ENCODE data around the gene ADH5.

DNA sequence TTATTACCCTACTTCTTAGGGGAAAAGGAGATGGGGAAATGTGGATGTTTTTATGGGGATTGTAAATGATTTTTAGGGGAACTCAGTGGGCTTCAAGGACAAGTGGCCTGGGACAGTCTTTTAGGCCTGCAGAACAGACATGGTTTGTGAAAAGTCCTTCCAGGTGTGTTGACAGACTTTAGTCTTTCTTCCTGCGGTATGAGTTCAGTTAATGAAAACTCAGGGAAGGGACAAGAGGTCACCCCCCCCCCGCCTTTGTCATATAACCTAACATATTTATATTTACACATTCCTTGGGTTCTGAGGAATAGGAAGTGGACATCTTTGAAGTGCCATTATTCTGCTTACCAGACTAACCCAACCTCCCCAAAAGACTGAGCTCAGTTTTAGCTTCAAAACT is 61.3 kb downstream of the ADH5 start:
- TF ChIP-seq EP300 (IDR thresholded peaks at IDR 0.05; ENCODE audit: borderline replicate concordance in 1 of 2, control insufficient read depth in 1 of 2, low read depth in 2 of 2, low read length in 2 of 2): no peak
- no peak for TF ChIP-seq EZH2 (IDR thresholded peaks at IDR 0.05; ENCODE audit: borderline replicate concordance, control insufficient read depth, low read depth, low read length)
- TF ChIP-seq, protein P1, sequence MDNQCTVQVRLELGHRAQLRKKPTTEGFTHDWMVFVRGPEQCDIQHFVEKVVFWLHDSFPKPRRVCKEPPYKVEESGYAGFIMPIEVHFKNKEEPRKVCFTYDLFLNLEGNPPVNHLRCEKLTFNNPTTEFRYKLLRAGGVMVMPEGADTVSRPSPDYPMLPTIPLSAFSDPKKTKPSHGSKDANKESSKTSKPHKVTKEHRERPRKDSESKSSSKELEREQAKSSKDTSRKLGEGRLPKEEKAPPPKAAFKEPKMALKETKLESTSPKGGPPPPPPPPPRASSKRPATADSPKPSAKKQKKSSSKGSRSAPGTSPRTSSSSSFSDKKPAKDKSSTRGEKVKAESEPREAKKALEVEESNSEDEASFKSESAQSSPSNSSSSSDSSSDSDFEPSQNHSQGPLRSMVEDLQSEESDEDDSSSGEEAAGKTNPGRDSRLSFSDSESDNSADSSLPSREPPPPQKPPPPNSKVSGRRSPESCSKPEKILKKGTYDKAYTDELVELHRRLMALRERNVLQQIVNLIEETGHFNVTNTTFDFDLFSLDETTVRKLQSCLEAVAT (IDR thresholded peaks at IDR 0.05): no peak
- TF ChIP-seq FOXK2 (IDR thresholded peaks at IDR 0.05): no peak
- TF ChIP-seq, protein P2, sequence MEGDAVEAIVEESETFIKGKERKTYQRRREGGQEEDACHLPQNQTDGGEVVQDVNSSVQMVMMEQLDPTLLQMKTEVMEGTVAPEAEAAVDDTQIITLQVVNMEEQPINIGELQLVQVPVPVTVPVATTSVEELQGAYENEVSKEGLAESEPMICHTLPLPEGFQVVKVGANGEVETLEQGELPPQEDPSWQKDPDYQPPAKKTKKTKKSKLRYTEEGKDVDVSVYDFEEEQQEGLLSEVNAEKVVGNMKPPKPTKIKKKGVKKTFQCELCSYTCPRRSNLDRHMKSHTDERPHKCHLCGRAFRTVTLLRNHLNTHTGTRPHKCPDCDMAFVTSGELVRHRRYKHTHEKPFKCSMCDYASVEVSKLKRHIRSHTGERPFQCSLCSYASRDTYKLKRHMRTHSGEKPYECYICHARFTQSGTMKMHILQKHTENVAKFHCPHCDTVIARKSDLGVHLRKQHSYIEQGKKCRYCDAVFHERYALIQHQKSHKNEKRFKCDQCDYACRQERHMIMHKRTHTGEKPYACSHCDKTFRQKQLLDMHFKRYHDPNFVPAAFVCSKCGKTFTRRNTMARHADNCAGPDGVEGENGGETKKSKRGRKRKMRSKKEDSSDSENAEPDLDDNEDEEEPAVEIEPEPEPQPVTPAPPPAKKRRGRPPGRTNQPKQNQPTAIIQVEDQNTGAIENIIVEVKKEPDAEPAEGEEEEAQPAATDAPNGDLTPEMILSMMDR (IDR thresholded peaks at IDR 0.05 in 2 of 3, conservative IDR thresholded peaks at IDR 0.05 in 1 of 3; ENCODE audit: control insufficient read depth in 2 of 3, extremely low read depth in 1 of 3, insufficient read depth in 1 of 3, low read depth in 3 of 3, low read length in 3 of 3): no peak
- TF ChIP-seq POLR2A (IDR thresholded peaks at IDR 0.05; ENCODE audit: low read depth, low read length): no peak
- TF ChIP-seq, protein P3, sequence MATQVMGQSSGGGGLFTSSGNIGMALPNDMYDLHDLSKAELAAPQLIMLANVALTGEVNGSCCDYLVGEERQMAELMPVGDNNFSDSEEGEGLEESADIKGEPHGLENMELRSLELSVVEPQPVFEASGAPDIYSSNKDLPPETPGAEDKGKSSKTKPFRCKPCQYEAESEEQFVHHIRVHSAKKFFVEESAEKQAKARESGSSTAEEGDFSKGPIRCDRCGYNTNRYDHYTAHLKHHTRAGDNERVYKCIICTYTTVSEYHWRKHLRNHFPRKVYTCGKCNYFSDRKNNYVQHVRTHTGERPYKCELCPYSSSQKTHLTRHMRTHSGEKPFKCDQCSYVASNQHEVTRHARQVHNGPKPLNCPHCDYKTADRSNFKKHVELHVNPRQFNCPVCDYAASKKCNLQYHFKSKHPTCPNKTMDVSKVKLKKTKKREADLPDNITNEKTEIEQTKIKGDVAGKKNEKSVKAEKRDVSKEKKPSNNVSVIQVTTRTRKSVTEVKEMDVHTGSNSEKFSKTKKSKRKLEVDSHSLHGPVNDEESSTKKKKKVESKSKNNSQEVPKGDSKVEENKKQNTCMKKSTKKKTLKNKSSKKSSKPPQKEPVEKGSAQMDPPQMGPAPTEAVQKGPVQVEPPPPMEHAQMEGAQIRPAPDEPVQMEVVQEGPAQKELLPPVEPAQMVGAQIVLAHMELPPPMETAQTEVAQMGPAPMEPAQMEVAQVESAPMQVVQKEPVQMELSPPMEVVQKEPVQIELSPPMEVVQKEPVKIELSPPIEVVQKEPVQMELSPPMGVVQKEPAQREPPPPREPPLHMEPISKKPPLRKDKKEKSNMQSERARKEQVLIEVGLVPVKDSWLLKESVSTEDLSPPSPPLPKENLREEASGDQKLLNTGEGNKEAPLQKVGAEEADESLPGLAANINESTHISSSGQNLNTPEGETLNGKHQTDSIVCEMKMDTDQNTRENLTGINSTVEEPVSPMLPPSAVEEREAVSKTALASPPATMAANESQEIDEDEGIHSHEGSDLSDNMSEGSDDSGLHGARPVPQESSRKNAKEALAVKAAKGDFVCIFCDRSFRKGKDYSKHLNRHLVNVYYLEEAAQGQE (IDR thresholded peaks at IDR 0.05; ENCODE audit: low read depth, low read length): no peak
- TF ChIP-seq NFXL1 (IDR thresholded peaks at IDR 0.05; ENCODE audit: borderline replicate concordance): no peak
- TF ChIP-seq, protein P4, sequence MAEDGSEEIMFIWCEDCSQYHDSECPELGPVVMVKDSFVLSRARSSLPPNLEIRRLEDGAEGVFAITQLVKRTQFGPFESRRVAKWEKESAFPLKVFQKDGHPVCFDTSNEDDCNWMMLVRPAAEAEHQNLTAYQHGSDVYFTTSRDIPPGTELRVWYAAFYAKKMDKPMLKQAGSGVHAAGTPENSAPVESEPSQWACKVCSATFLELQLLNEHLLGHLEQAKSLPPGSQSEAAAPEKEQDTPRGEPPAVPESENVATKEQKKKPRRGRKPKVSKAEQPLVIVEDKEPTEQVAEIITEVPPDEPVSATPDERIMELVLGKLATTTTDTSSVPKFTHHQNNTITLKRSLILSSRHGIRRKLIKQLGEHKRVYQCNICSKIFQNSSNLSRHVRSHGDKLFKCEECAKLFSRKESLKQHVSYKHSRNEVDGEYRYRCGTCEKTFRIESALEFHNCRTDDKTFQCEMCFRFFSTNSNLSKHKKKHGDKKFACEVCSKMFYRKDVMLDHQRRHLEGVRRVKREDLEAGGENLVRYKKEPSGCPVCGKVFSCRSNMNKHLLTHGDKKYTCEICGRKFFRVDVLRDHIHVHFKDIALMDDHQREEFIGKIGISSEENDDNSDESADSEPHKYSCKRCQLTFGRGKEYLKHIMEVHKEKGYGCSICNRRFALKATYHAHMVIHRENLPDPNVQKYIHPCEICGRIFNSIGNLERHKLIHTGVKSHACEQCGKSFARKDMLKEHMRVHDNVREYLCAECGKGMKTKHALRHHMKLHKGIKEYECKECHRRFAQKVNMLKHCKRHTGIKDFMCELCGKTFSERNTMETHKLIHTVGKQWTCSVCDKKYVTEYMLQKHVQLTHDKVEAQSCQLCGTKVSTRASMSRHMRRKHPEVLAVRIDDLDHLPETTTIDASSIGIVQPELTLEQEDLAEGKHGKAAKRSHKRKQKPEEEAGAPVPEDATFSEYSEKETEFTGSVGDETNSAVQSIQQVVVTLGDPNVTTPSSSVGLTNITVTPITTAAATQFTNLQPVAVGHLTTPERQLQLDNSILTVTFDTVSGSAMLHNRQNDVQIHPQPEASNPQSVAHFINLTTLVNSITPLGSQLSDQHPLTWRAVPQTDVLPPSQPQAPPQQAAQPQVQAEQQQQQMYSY (CRISPR knock-in tag; IDR thresholded peaks at IDR 0.05): no peak
- TF ChIP-seq EED (IDR thresholded peaks at IDR 0.05; ENCODE audit: low read depth): no peak
- TF ChIP-seq MYC (IDR thresholded peaks at IDR 0.05; ENCODE audit: insufficient read depth, insufficient read length, insufficient replicate concordance, low read length, severe bottlenecking): no peak
- TF ChIP-seq, protein P5, sequence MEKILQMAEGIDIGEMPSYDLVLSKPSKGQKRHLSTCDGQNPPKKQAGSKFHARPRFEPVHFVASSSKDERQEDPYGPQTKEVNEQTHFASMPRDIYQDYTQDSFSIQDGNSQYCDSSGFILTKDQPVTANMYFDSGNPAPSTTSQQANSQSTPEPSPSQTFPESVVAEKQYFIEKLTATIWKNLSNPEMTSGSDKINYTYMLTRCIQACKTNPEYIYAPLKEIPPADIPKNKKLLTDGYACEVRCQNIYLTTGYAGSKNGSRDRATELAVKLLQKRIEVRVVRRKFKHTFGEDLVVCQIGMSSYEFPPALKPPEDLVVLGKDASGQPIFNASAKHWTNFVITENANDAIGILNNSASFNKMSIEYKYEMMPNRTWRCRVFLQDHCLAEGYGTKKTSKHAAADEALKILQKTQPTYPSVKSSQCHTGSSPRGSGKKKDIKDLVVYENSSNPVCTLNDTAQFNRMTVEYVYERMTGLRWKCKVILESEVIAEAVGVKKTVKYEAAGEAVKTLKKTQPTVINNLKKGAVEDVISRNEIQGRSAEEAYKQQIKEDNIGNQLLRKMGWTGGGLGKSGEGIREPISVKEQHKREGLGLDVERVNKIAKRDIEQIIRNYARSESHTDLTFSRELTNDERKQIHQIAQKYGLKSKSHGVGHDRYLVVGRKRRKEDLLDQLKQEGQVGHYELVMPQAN (conservative IDR thresholded peaks at IDR 0.05): no peak
- no peak for TF ChIP-seq GABPA (IDR thresholded peaks at IDR 0.05; ENCODE audit: low read depth)
- no peak for TF ChIP-seq CEBPB (IDR thresholded peaks at IDR 0.05; ENCODE audit: borderline replicate concordance in 1 of 2, low read depth in 2 of 2, low read length in 2 of 2)

Data from GM12878 (cell line).